ENCODE data around the gene SFT2D3. TPM values are rescaled to one million over a fixed set of nuclear protein-coding genes. Genes with fewer than 3 reads are reported as not detected.

Gene SFT2D3
- total and polyA plus RNA-seq, 2 of the 13 experiments (the other 11 are each of a cell fraction or from before 2014, with no cell fraction given) = 8.3 to 9.4 TPM

- TF ChIP-seq, protein P1, sequence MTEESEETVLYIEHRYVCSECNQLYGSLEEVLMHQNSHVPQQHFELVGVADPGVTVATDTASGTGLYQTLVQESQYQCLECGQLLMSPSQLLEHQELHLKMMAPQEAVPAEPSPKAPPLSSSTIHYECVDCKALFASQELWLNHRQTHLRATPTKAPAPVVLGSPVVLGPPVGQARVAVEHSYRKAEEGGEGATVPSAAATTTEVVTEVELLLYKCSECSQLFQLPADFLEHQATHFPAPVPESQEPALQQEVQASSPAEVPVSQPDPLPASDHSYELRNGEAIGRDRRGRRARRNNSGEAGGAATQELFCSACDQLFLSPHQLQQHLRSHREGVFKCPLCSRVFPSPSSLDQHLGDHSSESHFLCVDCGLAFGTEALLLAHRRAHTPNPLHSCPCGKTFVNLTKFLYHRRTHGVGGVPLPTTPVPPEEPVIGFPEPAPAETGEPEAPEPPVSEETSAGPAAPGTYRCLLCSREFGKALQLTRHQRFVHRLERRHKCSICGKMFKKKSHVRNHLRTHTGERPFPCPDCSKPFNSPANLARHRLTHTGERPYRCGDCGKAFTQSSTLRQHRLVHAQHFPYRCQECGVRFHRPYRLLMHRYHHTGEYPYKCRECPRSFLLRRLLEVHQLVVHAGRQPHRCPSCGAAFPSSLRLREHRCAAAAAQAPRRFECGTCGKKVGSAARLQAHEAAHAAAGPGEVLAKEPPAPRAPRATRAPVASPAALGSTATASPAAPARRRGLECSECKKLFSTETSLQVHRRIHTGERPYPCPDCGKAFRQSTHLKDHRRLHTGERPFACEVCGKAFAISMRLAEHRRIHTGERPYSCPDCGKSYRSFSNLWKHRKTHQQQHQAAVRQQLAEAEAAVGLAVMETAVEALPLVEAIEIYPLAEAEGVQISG (CRISPR knock-in tag; IDR thresholded peaks at IDR 0.05) = peak; percentile 89
- TF ChIP-seq TAF1 (CRISPR knock-in tag; IDR thresholded peaks at IDR 0.05) (peak; percentile 51; the same call in 1 of the 2 replicates), GATAD2A (CRISPR knock-in tag; IDR thresholded peaks at IDR 0.05) (peak; percentile 51; the same call in 1 of the 2 replicates), ZNF431 (CRISPR knock-in tag; IDR thresholded peaks at IDR 0.05; ENCODE audit: borderline replicate concordance, low read depth) (peak; percentile 90), MNT (IDR thresholded peaks at IDR 0.05) (no peak), TOPORS (CRISPR knock-in tag; IDR thresholded peaks at IDR 0.05) (peak; percentile 41; the same call in 1 of the 2 replicates), CEBPG (CRISPR knock-in tag; IDR thresholded peaks at IDR 0.05) (peak; percentile 23; the same call in 1 of the 2 replicates), POGZ (CRISPR knock-in tag; IDR thresholded peaks at IDR 0.05) (no peak), ZFP36 (IDR thresholded peaks at IDR 0.05; ENCODE audit: borderline replicate concordance, low read depth, low read length, partially characterized antibody) (peak; percentile 40), HNRNPLL (IDR thresholded peaks at IDR 0.05; ENCODE audit: low read depth, low read length, poor library complexity, severe bottlenecking) (peak; percentile 89), EHMT2 (IDR thresholded peaks at IDR 0.05; ENCODE audit: borderline replicate concordance, low read depth, low read length) (no peak), GABPA (IDR thresholded peaks at IDR 0.05; ENCODE audit: low read depth, low read length) (no peak), GABPA (CRISPR knock-in tag; IDR thresholded peaks at IDR 0.05; ENCODE audit: low read depth) (peak; percentile 14; the same call in 1 of the 2 replicates), SIX4 (CRISPR knock-in tag; IDR thresholded peaks at IDR 0.05) (no peak), TBX2 (CRISPR knock-in tag; IDR thresholded peaks at IDR 0.05; ENCODE audit: borderline replicate concordance) (peak; percentile 86), ZNF432 (CRISPR knock-in tag; IDR thresholded peaks at IDR 0.05; ENCODE audit: borderline replicate concordance) (no peak), ZNF451 (CRISPR knock-in tag; IDR thresholded peaks at IDR 0.05) (peak; percentile 92; the same call in 1 of the 2 replicates), EEA1 (CRISPR knock-in tag; IDR thresholded peaks at IDR 0.05; ENCODE audit: borderline replicate concordance) (peak; percentile 83; the same call in 1 of the 2 replicates), PHF5A (CRISPR knock-in tag; IDR thresholded peaks at IDR 0.05; ENCODE audit: low read depth, unreplicated experiment) (peak; percentile 48), RBM39 (IDR thresholded peaks at IDR 0.05; ENCODE audit: low read depth, low read length, poor library complexity, severe bottlenecking) (no peak), ZNF543 (CRISPR knock-in tag; IDR thresholded peaks at IDR 0.05) (peak; percentile 85), ZNF383 (CRISPR knock-in tag; IDR thresholded peaks at IDR 0.05; ENCODE audit: borderline replicate concordance) (no peak), FOXC1 (CRISPR knock-in tag; IDR thresholded peaks at IDR 0.05; ENCODE audit: borderline replicate concordance) (peak; percentile 82)
- TF ChIP-seq, protein P2, sequence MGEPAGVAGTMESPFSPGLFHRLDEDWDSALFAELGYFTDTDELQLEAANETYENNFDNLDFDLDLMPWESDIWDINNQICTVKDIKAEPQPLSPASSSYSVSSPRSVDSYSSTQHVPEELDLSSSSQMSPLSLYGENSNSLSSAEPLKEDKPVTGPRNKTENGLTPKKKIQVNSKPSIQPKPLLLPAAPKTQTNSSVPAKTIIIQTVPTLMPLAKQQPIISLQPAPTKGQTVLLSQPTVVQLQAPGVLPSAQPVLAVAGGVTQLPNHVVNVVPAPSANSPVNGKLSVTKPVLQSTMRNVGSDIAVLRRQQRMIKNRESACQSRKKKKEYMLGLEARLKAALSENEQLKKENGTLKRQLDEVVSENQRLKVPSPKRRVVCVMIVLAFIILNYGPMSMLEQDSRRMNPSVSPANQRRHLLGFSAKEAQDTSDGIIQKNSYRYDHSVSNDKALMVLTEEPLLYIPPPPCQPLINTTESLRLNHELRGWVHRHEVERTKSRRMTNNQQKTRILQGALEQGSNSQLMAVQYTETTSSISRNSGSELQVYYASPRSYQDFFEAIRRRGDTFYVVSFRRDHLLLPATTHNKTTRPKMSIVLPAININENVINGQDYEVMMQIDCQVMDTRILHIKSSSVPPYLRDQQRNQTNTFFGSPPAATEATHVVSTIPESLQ (CRISPR knock-in tag; conservative IDR thresholded peaks at IDR 0.05) = no peak
These were observed 526 bp downstream of the SFT2D3 start (continued) for GRCh38 chr2:127701651-127702394.

Data from HepG2 (cell line).